Astrocyte (in vitro differentiated cells and primary cell): ENCODE data around the gene RTN4.

ENCODE experiments used
- CTCF ChIP-seq: IDR thresholded peaks from 2 replicates; pipeline ENCODE4 v1.5.1; 2011; ENCODE audit warnings: low read depth, mild to moderate bottlenecking, inconsistent platforms, low read length, moderate library complexity; ENCODE audit not compliant: insufficient read depth
- EZH2 ChIP-seq: IDR thresholded peaks from 2 replicates; pipeline ENCODE4 v1.6.1; 2012; ENCODE audit warnings: mild to moderate bottlenecking, low read length, inconsistent platforms; ENCODE audit not compliant: insufficient read depth

GRCh38 chr2:54962511-54962910 is 87.7 kb downstream of the RTN4 start:
- TF ChIP-seq CTCF (no peak), EZH2 (no peak)
